ENCODE measurements around the gene SNRPF. TPM values are rescaled to one million over a fixed set of nuclear protein-coding genes. Genes with fewer than 3 reads are reported as not detected.
"Not testable (repeated sequence)": the region's sequence is repeated elsewhere in the genome, so short reads cannot be mapped to it uniquely, and the experiment has no call there.

SNRPF gene
- total RNA-seq, 1 donor from 2014 or later, result 70.9 TPM

- H3K4me3 Mint-ChIP-seq, result no peak overlapping the region
- intact Hi-C loops (cut with micrococcal nuclease), result no loop called here
- no peaks in the 10 kb centered on the region for H3K9me3 Mint-ChIP-seq
- peaks cover 18% of the 10 kb centered on the region for H3K27me3 Mint-ChIP-seq (ENCODE audit: insufficient read depth)
- no peaks in the 10 kb centered on the region for H3K4me1 Mint-ChIP-seq (ENCODE audit: low read depth)
- DNase-seq (ENCODE audit: low spot score), result no peak
- no peaks in the 10 kb centered on the region for H3K36me3 Mint-ChIP-seq (ENCODE audit: low read depth)
- H3K27ac Mint-ChIP-seq, result no peak overlapping the region
These were observed 21.3 kb upstream of the SNRPF start for GRCh38 chr12:95837240-95838038.

- intact Hi-C loops (cut with micrococcal nuclease), result no loop called here
- no peaks in the 10 kb centered on the region for H3K9me3 Mint-ChIP-seq
- H3K27ac Mint-ChIP-seq, result no peak overlapping the region
- H3K27me3 Mint-ChIP-seq (ENCODE audit: insufficient read depth), result peaks cover 19% of the 10 kb centered on the region
- no peak for DNase-seq (ENCODE audit: low spot score)
- no peaks in the 10 kb centered on the region for H3K36me3 Mint-ChIP-seq (ENCODE audit: low read depth)
- no peak overlapping the region for H3K4me3 Mint-ChIP-seq
- H3K4me1 Mint-ChIP-seq (ENCODE audit: low read depth), result no peaks in the 10 kb centered on the region
These were observed 20.6 kb upstream of the SNRPF start for GRCh38 chr12:95838125-95838524.

GRCh38 chr12:95842426-95842825 is 16.3 kb upstream of the SNRPF start:
- H3K9me3 Mint-ChIP-seq; H3K36me3 Mint-ChIP-seq (ENCODE audit: low read depth); H3K4me1 Mint-ChIP-seq (ENCODE audit: low read depth); H3K27ac Mint-ChIP-seq; DNase-seq (ENCODE audit: low spot score); intact Hi-C loops (cut with micrococcal nuclease); H3K4me3 Mint-ChIP-seq: not testable (repeated sequence)
- peaks cover 14% of the 10 kb centered on the region for H3K27me3 Mint-ChIP-seq (ENCODE audit: insufficient read depth)

- no peak for DNase-seq (ENCODE audit: low spot score)
- H3K9me3 Mint-ChIP-seq, result no peaks in the 10 kb centered on the region
- H3K4me1 Mint-ChIP-seq (ENCODE audit: low read depth), result no peaks in the 10 kb centered on the region
- H3K27me3 Mint-ChIP-seq (ENCODE audit: insufficient read depth), result peaks cover 14% of the 10 kb centered on the region
- no peak overlapping the region for H3K4me3 Mint-ChIP-seq
- H3K27ac Mint-ChIP-seq, result peak overlapping the region; percentile 46
- intact Hi-C loops (cut with micrococcal nuclease), result no loop called here
- no peaks in the 10 kb centered on the region for H3K36me3 Mint-ChIP-seq (ENCODE audit: low read depth)
These were observed 10.0 kb upstream of the SNRPF start for GRCh38 chr12:95848575-95849388.

- intact Hi-C loops (cut with micrococcal nuclease), result no loop called here
- H3K4me3 Mint-ChIP-seq, result no peak overlapping the region
- peaks cover 17% of the 10 kb centered on the region for H3K27me3 Mint-ChIP-seq (ENCODE audit: insufficient read depth)
- H3K36me3 Mint-ChIP-seq (ENCODE audit: low read depth), result no peaks in the 10 kb centered on the region
- H3K9me3 Mint-ChIP-seq, result no peaks in the 10 kb centered on the region
- DNase-seq (ENCODE audit: low spot score), result no peak
- H3K27ac Mint-ChIP-seq, result no peak overlapping the region
- H3K4me1 Mint-ChIP-seq (ENCODE audit: low read depth), result peaks cover 7% of the 10 kb centered on the region
These were observed 7.1 kb upstream of the SNRPF start for GRCh38 chr12:95851606-95852005.

- intact Hi-C loops (cut with micrococcal nuclease), result no loop called here
- DNase-seq (ENCODE audit: low spot score), result no peak
- H3K4me1 Mint-ChIP-seq (ENCODE audit: low read depth), result peaks cover 7% of the 10 kb centered on the region
- no peaks in the 10 kb centered on the region for H3K36me3 Mint-ChIP-seq (ENCODE audit: low read depth)
- no peaks in the 10 kb centered on the region for H3K9me3 Mint-ChIP-seq
- no peak overlapping the region for H3K4me3 Mint-ChIP-seq
- no peak overlapping the region for H3K27ac Mint-ChIP-seq
- H3K27me3 Mint-ChIP-seq (ENCODE audit: insufficient read depth), result peaks cover 13% of the 10 kb centered on the region
These were observed 6.6 kb upstream of the SNRPF start for GRCh38 chr12:95852133-95852532.

- intact Hi-C loops (cut with micrococcal nuclease), result loop anchor here (2.0 to 5.0 kb wide), 6 partner anchors 62 to 1050 kb away; partner anchors contain the start of genes CDK17 and NEDD1
- Mint-ChIP-seq H3K9me3 (no peaks in the 10 kb centered on the region), H3K4me3 (no peak overlapping the region)
These were observed 1.6 kb upstream of the SNRPF start for GRCh38 chr12:95857156-95857555.

GRCh38 chr12:95857799-95858198 is 953 bp upstream of the SNRPF start:
- Mint-ChIP-seq H3K27ac (no peak overlapping the region), H3K4me3 (no peak overlapping the region), H3K36me3 (ENCODE audit: low read depth) (peaks cover 17% of the 10 kb centered on the region), H3K9me3 (no peaks in the 10 kb centered on the region), H3K4me1 (ENCODE audit: low read depth) (peaks cover 9% of the 10 kb centered on the region), H3K27me3 (ENCODE audit: insufficient read depth) (peaks cover 5% of the 10 kb centered on the region)
- no peak for DNase-seq (ENCODE audit: low spot score)
- intact Hi-C loops (cut with micrococcal nuclease), result loop anchor here (1.0 to 5.0 kb wide), 14 partner anchors 63 to 1050 kb away; partner anchors contain the start of genes AMDHD1, CCDC38, CDK17 and CFAP54

More at GRCh38 chr12:95857156-95857555, 1.6 kb upstream of the SNRPF start:
- peaks cover 12% of the 10 kb centered on the region for H3K36me3 Mint-ChIP-seq (ENCODE audit: low read depth)
- H3K27ac Mint-ChIP-seq, result no peak overlapping the region
- H3K27me3 Mint-ChIP-seq (ENCODE audit: insufficient read depth), result peaks cover 5% of the 10 kb centered on the region
- no peak for DNase-seq (ENCODE audit: low spot score)
- H3K4me1 Mint-ChIP-seq (ENCODE audit: low read depth), result peaks cover 7% of the 10 kb centered on the region

GRCh38 chr12:95859344-95859816 is 628 bp downstream of the SNRPF start:
- H3K27ac Mint-ChIP-seq, result no peak overlapping the region
- H3K4me3 Mint-ChIP-seq, result no peak overlapping the region
- peaks cover 26% of the 10 kb centered on the region for H3K36me3 Mint-ChIP-seq (ENCODE audit: low read depth)
- peaks cover 5% of the 10 kb centered on the region for H3K27me3 Mint-ChIP-seq (ENCODE audit: insufficient read depth)
- DNase-seq (ENCODE audit: low spot score), result no peak
- intact Hi-C loops (cut with micrococcal nuclease), result loop anchor here (1.0 to 5.0 kb wide), 11 partner anchors 8 to 1048 kb away; partner anchors contain the start of genes AMDHD1, CCDC38, CDK17 and CFAP54
- no peaks in the 10 kb centered on the region for H3K9me3 Mint-ChIP-seq
- peaks cover 9% of the 10 kb centered on the region for H3K4me1 Mint-ChIP-seq (ENCODE audit: low read depth)

- H3K4me3 Mint-ChIP-seq, result no peak overlapping the region
- intact Hi-C loops (cut with micrococcal nuclease), result loop anchor here (1.0 to 5.0 kb wide), 11 partner anchors 7 to 1047 kb away; partner anchors contain the start of genes AMDHD1, CCDC38, CDK17 and CFAP54
- no peak overlapping the region for H3K27ac Mint-ChIP-seq
These were observed 1.4 kb downstream of the SNRPF start for GRCh38 chr12:95859947-95860850.

GRCh38 chr12:95862038-95862437 is 3.3 kb downstream of the SNRPF start:
- Mint-ChIP-seq H3K4me1 (ENCODE audit: low read depth) (peaks cover 5% of the 10 kb centered on the region), H3K36me3 (ENCODE audit: low read depth) (peaks cover 32% of the 10 kb centered on the region), H3K27me3 (ENCODE audit: insufficient read depth) (peaks cover 2% of the 10 kb centered on the region), H3K27ac (no peak overlapping the region), H3K4me3 (peak overlapping the region; percentile 10), H3K9me3 (no peaks in the 10 kb centered on the region)
- intact Hi-C loops (cut with micrococcal nuclease), result no loop called here
- no peak for DNase-seq (ENCODE audit: low spot score)

More at GRCh38 chr12:95859947-95860850, 1.4 kb downstream of the SNRPF start:
- H3K4me1 Mint-ChIP-seq (ENCODE audit: low read depth), result peaks cover 5% of the 10 kb centered on the region
- H3K9me3 Mint-ChIP-seq, result no peaks in the 10 kb centered on the region
- no peak for DNase-seq (ENCODE audit: low spot score)
- H3K36me3 Mint-ChIP-seq (ENCODE audit: low read depth), result peaks cover 28% of the 10 kb centered on the region
- peaks cover 2% of the 10 kb centered on the region for H3K27me3 Mint-ChIP-seq (ENCODE audit: insufficient read depth)

GRCh38 chr12:95863337-95863736 is 4.6 kb downstream of the SNRPF start:
- intact Hi-C loops (cut with micrococcal nuclease), result no loop called here
- no peak for DNase-seq (ENCODE audit: low spot score)
- H3K9me3 Mint-ChIP-seq, result no peaks in the 10 kb centered on the region
- H3K27me3 Mint-ChIP-seq (ENCODE audit: insufficient read depth), result no peaks in the 10 kb centered on the region
- H3K4me3 Mint-ChIP-seq, result no peak overlapping the region
- peaks cover 5% of the 10 kb centered on the region for H3K4me1 Mint-ChIP-seq (ENCODE audit: low read depth)
- H3K27ac Mint-ChIP-seq, result no peak overlapping the region
- H3K36me3 Mint-ChIP-seq (ENCODE audit: low read depth), result peaks cover 36% of the 10 kb centered on the region

Data from activated T-helper 1 cell treated with anti-CD3 and anti-CD28 coated beads, Interleukin-12 subunit alpha, Interleukin-12 subunit beta, Interleukin-2, Interleukin-4 antibody, amounts not matched to agents 30 ng/mL and 10 ng/mL and 1 ng/mL, durations not matched to agents 14 hours and 24 hours and 36 hours (primary cell).